HEK293 (cell line): ENCODE measurements around the gene PLIN5.

Source experiments
- ZNF426 ChIP-seq: fragments of 450-650 bp; formaldehyde crosslinking; IDR thresholded peaks from 2 replicates; pipeline ENCODE4 v1.5.1; 2017; ENCODE audit warnings: missing biosample characterization, missing genetic modification characterization, mild to moderate bottlenecking, inconsistent platforms, moderate library complexity
- TF ChIP-seq, protein P1 (sequence below): fragments of 450-650 bp; formaldehyde crosslinking; IDR thresholded peaks from 2 replicates; pipeline ENCODE4 v1.5.1; 2016; ENCODE audit warnings: missing biosample characterization, missing genetic modification characterization

DNA sequence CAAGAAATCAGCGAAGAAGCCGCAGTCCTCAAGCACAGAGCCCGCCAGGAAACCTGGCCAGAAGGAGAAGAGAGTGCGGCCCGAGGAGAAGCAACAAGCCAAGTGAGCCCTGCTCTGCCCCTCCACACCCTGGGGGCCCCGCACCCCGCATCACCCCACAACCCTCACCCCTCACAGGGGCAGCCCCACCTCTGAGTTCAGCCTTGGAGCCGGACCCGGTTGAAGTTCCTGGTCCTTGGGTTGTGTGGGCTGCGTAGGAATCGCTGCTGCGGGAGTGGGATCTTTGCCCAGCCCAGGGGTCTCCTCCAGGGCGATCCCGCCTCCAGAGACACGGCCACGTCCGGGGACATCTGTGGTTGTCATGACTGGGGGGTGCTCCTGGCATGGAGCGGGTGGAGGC is 38.7 kb downstream of the PLIN5 start:
- TF ChIP-seq, protein P1, sequence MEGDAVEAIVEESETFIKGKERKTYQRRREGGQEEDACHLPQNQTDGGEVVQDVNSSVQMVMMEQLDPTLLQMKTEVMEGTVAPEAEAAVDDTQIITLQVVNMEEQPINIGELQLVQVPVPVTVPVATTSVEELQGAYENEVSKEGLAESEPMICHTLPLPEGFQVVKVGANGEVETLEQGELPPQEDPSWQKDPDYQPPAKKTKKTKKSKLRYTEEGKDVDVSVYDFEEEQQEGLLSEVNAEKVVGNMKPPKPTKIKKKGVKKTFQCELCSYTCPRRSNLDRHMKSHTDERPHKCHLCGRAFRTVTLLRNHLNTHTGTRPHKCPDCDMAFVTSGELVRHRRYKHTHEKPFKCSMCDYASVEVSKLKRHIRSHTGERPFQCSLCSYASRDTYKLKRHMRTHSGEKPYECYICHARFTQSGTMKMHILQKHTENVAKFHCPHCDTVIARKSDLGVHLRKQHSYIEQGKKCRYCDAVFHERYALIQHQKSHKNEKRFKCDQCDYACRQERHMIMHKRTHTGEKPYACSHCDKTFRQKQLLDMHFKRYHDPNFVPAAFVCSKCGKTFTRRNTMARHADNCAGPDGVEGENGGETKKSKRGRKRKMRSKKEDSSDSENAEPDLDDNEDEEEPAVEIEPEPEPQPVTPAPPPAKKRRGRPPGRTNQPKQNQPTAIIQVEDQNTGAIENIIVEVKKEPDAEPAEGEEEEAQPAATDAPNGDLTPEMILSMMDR (tag by site-specific recombination) = no peak
- no peak for TF ChIP-seq ZNF426 (tag by site-specific recombination)
